Endodermal cell (in vitro differentiated cells): Measurements from ENCODE around the gene POU2F3. TPM values are rescaled to one million over a fixed set of nuclear protein-coding genes. Genes with fewer than 3 reads are reported as not detected.

ENCODE experiments used
- DNase-seq: peaks from one replicate; pipeline ENCODE4 v3.0.0-alpha.2; 2017
- H3K27ac ChIP-seq: 2 replicates; pipeline ENCODE4 v1.5.1; 2013; ENCODE audit warnings: mild to moderate bottlenecking, low read depth, low read length, moderate library complexity
- H3K27me3 ChIP-seq: 2 replicates; pipeline ENCODE4 v1.6.1; 2013; ENCODE audit warnings: mild to moderate bottlenecking, low read length, moderate library complexity; ENCODE audit not compliant: insufficient read depth, control insufficient read depth, poor library complexity, severe bottlenecking
- H3K36me3 ChIP-seq: 2 replicates; pipeline ENCODE4 v1.7.0; 2013; ENCODE audit warnings: mild to moderate bottlenecking, low read length, moderate library complexity; ENCODE audit not compliant: control insufficient read depth, insufficient read depth
- H3K4me1 ChIP-seq: one replicate; pipeline ENCODE4 v1.7.0; 2013; ENCODE audit warnings: low read length; ENCODE audit not compliant: control insufficient read depth, insufficient read depth
- H3K4me3 ChIP-seq: 2 replicates; pipeline ENCODE4 v1.5.1; 2013; ENCODE audit warnings: mild to moderate bottlenecking, low read length, moderate library complexity
- H3K9ac ChIP-seq: 2 replicates; pipeline ENCODE4 v1.6.1; 2013; ENCODE audit warnings: mild to moderate bottlenecking, low read length, moderate library complexity; ENCODE audit not compliant: poor library complexity, severe bottlenecking; ENCODE audit errors: extremely low read depth
- H3K9me3 ChIP-seq: 2 replicates; pipeline ENCODE4 v1.6.1; 2013; ENCODE audit warnings: mild to moderate bottlenecking, low read length, moderate library complexity; ENCODE audit not compliant: control insufficient read depth
- H3K27ac Mint-ChIP-seq: 2 replicates; pipeline ENCODE4 v1.8.0; 2020; ENCODE audit warnings: mixed read lengths
- H3K27me3 Mint-ChIP-seq: 2 replicates; pipeline ENCODE4 v1.8.0; 2021; ENCODE audit warnings: mild to moderate bottlenecking, mixed read lengths; ENCODE audit not compliant: insufficient read depth
- H3K36me3 Mint-ChIP-seq: 2 replicates; pipeline ENCODE4 v1.8.0; 2020; ENCODE audit warnings: low read depth, mixed read lengths
- H3K4me1 Mint-ChIP-seq: 2 replicates; pipeline ENCODE4 v1.8.0; 2020; ENCODE audit warnings: mixed read lengths
- H3K4me3 Mint-ChIP-seq: 2 replicates; pipeline ENCODE4 v1.8.0; 2020; ENCODE audit warnings: mild to moderate bottlenecking, moderate library complexity, mixed read lengths
- H3K9me3 Mint-ChIP-seq: 2 replicates; pipeline ENCODE4 v1.8.0; 2020; ENCODE audit warnings: mild to moderate bottlenecking, mixed read lengths
- CTCF ChIP-seq: fragments of 200-600 bp; sonication (generic); conservative IDR thresholded peaks from 2 replicates; pipeline ENCODE4 v1.5.0; 2021; ENCODE audit warnings: antibody characterized with exemption, mild to moderate bottlenecking
- WGBS, 2 experiments: methylation state at CpG; one replicate each; pipeline versions ENCODE4 v1.1.5 to v1.1.7; 2013; ENCODE audit warnings: missing lambda C conversion rate in 2 of 2, mixed read lengths in 1 of 2; ENCODE audit not compliant: insufficient coverage in 1 of 2, insufficient read length in 1 of 2; 5-methylcytosine and 5-hydroxymethylcytosine counted together
- total RNA-seq, 2 donors: library from RNA; stranded (reverse); fragmentation: NEBNext Ultra II Directional in 1 of 2; extraction: Animal tissue kit (Norgen Biotek cat#: 25700) in 1 of 2; gene quantifications; 2 replicates in 1 of 2; 3 replicates in 1 of 2; pipeline ENCODE4 v1.2.1, GENCODE V29; 2021

POU2F3 gene
- total RNA-seq, 2 donors from 2014 or later: 0.46 TPM; not detected in 1

- peaks cover 3% of the 10 kb centered on the region for H3K4me1 Mint-ChIP-seq
- H3K4me3 Mint-ChIP-seq: no peak overlapping the region
- Histone ChIP-seq H3K4me1 (no peaks in the 10 kb centered on the region), H3K4me3 (no peak overlapping the region), H3K36me3 (no peaks in the 10 kb centered on the region), H3K9ac (no peak overlapping the region), H3K9me3 (no peaks in the 10 kb centered on the region), H3K27ac (no peak overlapping the region), H3K27me3 (peaks cover 9% of the 10 kb centered on the region)
- DNase-seq: no peak
- TF ChIP-seq CTCF: no peak
- no peaks in the 10 kb centered on the region for H3K36me3 Mint-ChIP-seq
- 92 to 100% methylated on average over 2 to 4 of the region's 4 CpGs for WGBS, 2 experiments
- peaks cover 4% of the 10 kb centered on the region for H3K9me3 Mint-ChIP-seq
- no peak overlapping the region for H3K27ac Mint-ChIP-seq
- H3K27me3 Mint-ChIP-seq: peaks cover 36% of the 10 kb centered on the region
Observed at GRCh38 chr11:120194166-120194565, 45.8 kb upstream of the POU2F3 start.

GRCh38 chr11:120195601-120196320 lies 44.2 kb upstream of the POU2F3 start:
- H3K4me3 Mint-ChIP-seq: no peak overlapping the region
- peaks cover 8% of the 10 kb centered on the region for H3K4me1 Mint-ChIP-seq
- no peaks in the 10 kb centered on the region for H3K36me3 Mint-ChIP-seq
- Histone ChIP-seq H3K36me3 (no peaks in the 10 kb centered on the region), H3K9ac (no peak overlapping the region), H3K27me3 (peaks cover 19% of the 10 kb centered on the region), H3K9me3 (no peaks in the 10 kb centered on the region), H3K4me1 (no peaks in the 10 kb centered on the region), H3K27ac (peak overlapping the region; percentile 36), H3K4me3 (no peak overlapping the region)
- H3K27ac Mint-ChIP-seq: no peak overlapping the region
- DNase-seq: no peak
- WGBS, 2 experiments: 56 to 84% methylated on average over 11 of the region's 13 CpGs
- peaks cover 48% of the 10 kb centered on the region for H3K27me3 Mint-ChIP-seq
- H3K9me3 Mint-ChIP-seq: no peaks in the 10 kb centered on the region
- no peak for TF ChIP-seq CTCF

- H3K27ac Mint-ChIP-seq: no peak overlapping the region
- H3K4me3 Mint-ChIP-seq: no peak overlapping the region
- Histone ChIP-seq H3K4me1 (no peaks in the 10 kb centered on the region), H3K27me3 (peaks cover 25% of the 10 kb centered on the region), H3K4me3 (no peak overlapping the region), H3K27ac (peak overlapping the region; percentile 47), H3K36me3 (no peaks in the 10 kb centered on the region), H3K9me3 (no peaks in the 10 kb centered on the region), H3K9ac (no peak overlapping the region)
- no peaks in the 10 kb centered on the region for H3K36me3 Mint-ChIP-seq
- no peaks in the 10 kb centered on the region for H3K9me3 Mint-ChIP-seq
- 90 to 96% methylated on average over 6 of the region's 6 CpGs for WGBS, 2 experiments
- H3K27me3 Mint-ChIP-seq: peaks cover 55% of the 10 kb centered on the region
- TF ChIP-seq CTCF: no peak
- DNase-seq: no peak
- peaks cover 10% of the 10 kb centered on the region for H3K4me1 Mint-ChIP-seq
Observed at GRCh38 chr11:120196826-120197225, 43.1 kb upstream of the POU2F3 start.
